ENCODE measurements around the gene SYN1.

- no peak for TF ChIP-seq EP300 (conservative IDR thresholded peaks at IDR 0.05; ENCODE audit: poor library complexity, severe bottlenecking)
- TF ChIP-seq, protein P1, sequence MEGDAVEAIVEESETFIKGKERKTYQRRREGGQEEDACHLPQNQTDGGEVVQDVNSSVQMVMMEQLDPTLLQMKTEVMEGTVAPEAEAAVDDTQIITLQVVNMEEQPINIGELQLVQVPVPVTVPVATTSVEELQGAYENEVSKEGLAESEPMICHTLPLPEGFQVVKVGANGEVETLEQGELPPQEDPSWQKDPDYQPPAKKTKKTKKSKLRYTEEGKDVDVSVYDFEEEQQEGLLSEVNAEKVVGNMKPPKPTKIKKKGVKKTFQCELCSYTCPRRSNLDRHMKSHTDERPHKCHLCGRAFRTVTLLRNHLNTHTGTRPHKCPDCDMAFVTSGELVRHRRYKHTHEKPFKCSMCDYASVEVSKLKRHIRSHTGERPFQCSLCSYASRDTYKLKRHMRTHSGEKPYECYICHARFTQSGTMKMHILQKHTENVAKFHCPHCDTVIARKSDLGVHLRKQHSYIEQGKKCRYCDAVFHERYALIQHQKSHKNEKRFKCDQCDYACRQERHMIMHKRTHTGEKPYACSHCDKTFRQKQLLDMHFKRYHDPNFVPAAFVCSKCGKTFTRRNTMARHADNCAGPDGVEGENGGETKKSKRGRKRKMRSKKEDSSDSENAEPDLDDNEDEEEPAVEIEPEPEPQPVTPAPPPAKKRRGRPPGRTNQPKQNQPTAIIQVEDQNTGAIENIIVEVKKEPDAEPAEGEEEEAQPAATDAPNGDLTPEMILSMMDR (IDR thresholded peaks at IDR 0.05; ENCODE audit: poor library complexity, severe bottlenecking) = no peak
- TF ChIP-seq POLR2AphosphoS5 (IDR thresholded peaks at IDR 0.05) = no peak
- no peak for TF ChIP-seq EZH2 (IDR thresholded peaks at IDR 0.05; ENCODE audit: borderline replicate concordance, insufficient read depth, low read length, poor library complexity, severe bottlenecking)
- TF ChIP-seq MXI1 (conservative IDR thresholded peaks at IDR 0.05; ENCODE audit: poor library complexity, severe bottlenecking) = no peak
- no peak for TF ChIP-seq TAF1 (IDR thresholded peaks at IDR 0.05; ENCODE audit: low read depth)
- no peak for TF ChIP-seq REST (IDR thresholded peaks at IDR 0.05; ENCODE audit: borderline replicate concordance)
- TF ChIP-seq SMC3 (conservative IDR thresholded peaks at IDR 0.05; ENCODE audit: poor library complexity) = no peak
These were observed 14.6 kb downstream of the SYN1 start for GRCh38 chrX:47605024-47605423.
